Lower leg skin (tissue), 4 donors: ENCODE measurements around the gene RNF169. TPM values are rescaled to one million over a fixed set of nuclear protein-coding genes. Genes with fewer than 3 reads are reported as not detected.

Experiments
- DNase-seq, 2 donors: peaks; one replicate each; pipeline ENCODE4 v3.0.0-alpha.2; 2019; ENCODE audit warnings: low spot score in 2 of 2
- H3K4me3 ChIP-seq: fragments of 200-600 bp; sonication (generic); 2 replicates; pipeline ENCODE4 v1.5.1; 2017; ENCODE audit warnings: mild to moderate bottlenecking, low read depth; ENCODE audit not compliant: poor library complexity, severe bottlenecking
- CTCF ChIP-seq, 3 donors: fragments of 450-650 bp; IDR thresholded peaks; one replicate each; pipeline ENCODE4 v1.5.1; 2016; ENCODE audit warnings: antibody characterized with exemption in 3 of 3, mild to moderate bottlenecking in 3 of 3, moderate library complexity in 2 of 3
- POLR2A ChIP-seq, 2 donors: fragments of 450-650 bp; IDR thresholded peaks; one replicate each; pipeline ENCODE4 v1.6.1; 2016 to 2017; ENCODE audit warnings: antibody characterized with exemption in 2 of 2, mild to moderate bottlenecking in 1 of 2, moderate library complexity in 1 of 2
- WGBS, 2 donors: methylation state at CpG; one replicate each; pipeline ENCODE4 v1.1.5; 2018; 5-methylcytosine and 5-hydroxymethylcytosine counted together
- intact Hi-C: fragments of 100-400 bp; cut with DNase I; formaldehyde crosslinking; loops from one replicate; pipeline ENCODE4 v1.15.0; 2023; ENCODE audit warnings: low total_unique reads
- total RNA-seq, 4 donors: library from RNA; depleted of rRNA; stranded (reverse); fragments of >200 nt; gene quantifications; one replicate each; pipeline ENCODE4 v1.1.0, GENCODE V29; 2016

RNF169 gene
- total RNA-seq, 4 donors from 2014 or later, result 17.5 to 23.6 (median 21.6) TPM

DNA sequence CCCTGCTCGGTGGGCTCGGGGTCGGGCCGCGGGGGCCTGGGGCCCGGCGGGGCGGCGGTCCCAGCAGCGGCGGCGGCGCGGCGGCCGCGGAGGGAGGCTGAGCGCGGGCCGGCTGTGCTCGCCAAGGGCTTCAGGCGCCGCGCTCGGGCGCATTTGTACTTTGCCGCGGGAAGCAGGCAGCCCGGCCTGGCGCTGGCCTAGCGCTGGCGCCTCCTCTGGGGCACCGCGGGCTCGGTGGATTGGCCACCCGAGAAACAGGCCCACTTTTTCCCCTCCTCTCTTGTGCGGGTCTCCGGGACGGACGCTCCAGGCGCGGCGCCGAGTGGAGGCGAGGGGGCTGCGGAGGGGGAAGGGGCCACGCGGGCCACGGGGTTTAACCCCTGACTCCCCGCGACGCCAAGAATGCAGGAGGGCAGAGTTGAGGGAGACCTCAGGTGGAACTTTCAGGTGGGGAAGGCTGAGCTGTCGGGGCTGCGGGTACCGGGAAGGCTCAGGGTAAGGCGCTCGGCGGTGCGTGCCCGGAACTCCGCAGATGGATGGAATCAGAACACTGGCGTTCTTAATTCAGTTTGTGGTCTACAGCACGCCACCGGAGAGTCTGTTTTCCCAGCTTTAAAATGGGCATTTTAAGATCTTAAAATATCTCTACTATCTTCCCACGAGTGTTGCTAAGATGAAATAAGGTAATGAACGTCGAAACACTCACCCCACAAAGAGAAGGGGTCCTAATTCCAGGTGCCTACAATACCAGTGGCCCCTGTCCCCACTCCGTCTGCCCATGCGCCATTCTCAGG, 17.2 kb upstream of the RNF169 start, which contains the start of gene CHRDL2:
Gene CHRDL2, minus strand, starts transcription at position 126 of the 794 bp plus-strand sequence. CDS start 538 bp downstream, outside the sequence.
- WGBS, 2 donors, result 13 to 14% methylated on average over 56 to 59 of the region's 69 CpGs
- intact Hi-C loops, result no loop called here
- TF ChIP-seq CTCF (IDR thresholded peaks at IDR 0.05) (no peak), POLR2A (IDR thresholded peaks at IDR 0.05) (no peak)
- H3K4me3 ChIP-seq, result no peak within 1 kb of the TSS
- DNase-seq, result peak in 1 of 2 donors; percentile 76

DNA sequence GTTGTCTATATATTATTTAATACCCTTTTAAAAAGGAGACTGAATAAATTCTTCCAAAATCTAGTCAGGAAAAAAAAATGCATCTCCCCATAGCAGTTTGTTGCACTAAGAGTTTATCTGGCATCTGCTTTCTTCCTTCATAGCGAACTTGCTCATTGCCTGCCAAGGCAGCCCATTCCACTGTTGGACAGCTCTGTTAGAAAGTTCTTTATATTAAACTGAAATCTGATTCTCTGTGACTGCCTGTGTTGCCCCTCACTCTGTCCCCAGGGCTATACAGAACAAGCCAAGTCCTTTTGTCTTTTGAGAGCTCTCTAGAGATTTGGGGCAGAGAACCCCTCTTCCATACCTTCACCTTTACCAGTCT, 14.1 kb upstream of the RNF169 start:
- intact Hi-C loops, result no loop called here
- DNase-seq, result no peak
- H3K4me3 ChIP-seq, result no peak overlapping the region
- no peak for TF ChIP-seq CTCF (IDR thresholded peaks at IDR 0.05)
- no peak for TF ChIP-seq POLR2A (IDR thresholded peaks at IDR 0.05)
- WGBS, 2 donors, result 26 to 68% methylated on average over 1 of the region's 1 CpG

GRCh38 chr11:74735365-74735928, 13.2 kb upstream of the RNF169 start:
- no peak overlapping the region for H3K4me3 ChIP-seq
- intact Hi-C loops, result no loop called here
- no peak for DNase-seq
- WGBS, 2 donors, result 81 to 83% methylated on average over 6 of the region's 6 CpGs
- TF ChIP-seq POLR2A (IDR thresholded peaks at IDR 0.05), result no peak
- no peak for TF ChIP-seq CTCF (IDR thresholded peaks at IDR 0.05)

DNA sequence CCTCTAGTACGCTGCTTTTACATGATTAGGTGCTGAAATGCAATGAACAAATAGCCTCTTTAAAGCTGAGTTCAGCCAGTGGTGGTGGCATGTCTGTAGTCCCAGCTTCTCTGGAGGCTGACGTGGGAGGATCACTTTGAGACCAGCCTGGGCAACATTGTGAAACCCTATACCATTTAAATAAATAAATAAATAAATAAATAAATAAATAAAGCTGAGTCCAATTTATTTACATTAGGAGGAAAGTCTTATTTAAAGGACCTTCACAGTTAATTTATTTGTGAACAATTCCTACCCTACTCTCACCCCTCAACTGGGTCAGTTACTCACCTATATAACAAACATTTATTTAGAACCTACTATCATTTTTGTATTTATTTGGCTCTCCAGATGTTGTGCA, 12.6 kb upstream of the RNF169 start:
- WGBS, 2 donors, result 91 to 97% methylated on average over 2 of the region's 2 CpGs
- intact Hi-C loops, result no loop called here

GRCh38 chr11:74739546-74740270, 8.9 kb upstream of the RNF169 start:
- 20 to 21% methylated on average over 8 of the region's 8 CpGs for WGBS, 2 donors
- TF ChIP-seq CTCF (IDR thresholded peaks at IDR 0.05) (peak in 1 of 3 donors; percentile 18), POLR2A (IDR thresholded peaks at IDR 0.05) (no peak)
- DNase-seq, result peak in 1 of 2 donors; percentile 84
- intact Hi-C loops, result loop anchor here (1.0 kb wide), 1 partner anchor 17 kb away; no protein-coding TSS in a partner anchor
- H3K4me3 ChIP-seq, result no peak overlapping the region

More for the DNA sequence above, 12.6 kb upstream of the RNF169 start:
- no peak overlapping the region for H3K4me3 ChIP-seq
- peak in 1 of 2 donors; percentile 10 for DNase-seq
- no peak for TF ChIP-seq CTCF (IDR thresholded peaks at IDR 0.05)
- no peak for TF ChIP-seq POLR2A (IDR thresholded peaks at IDR 0.05)
